Erythroblast (primary cell): ENCODE measurements around the gene IRAK4.

ENCODE experiments used
- DNase-seq, 2 experiments: peaks; one replicate each; lab custom pipeline; 2025; lab: John Stamatoyannopoulos, UW
- GATA1 ChIP-seq: IDR thresholded peaks from 2 replicates; pipeline ENCODE4 v1.6.1; 2011; ENCODE audit warnings: low read depth, mild to moderate bottlenecking, control low read depth, low read length, moderate library complexity
- POLR2A ChIP-seq: IDR thresholded peaks from 2 replicates; pipeline ENCODE4 v1.6.1; 2011; ENCODE audit warnings: mild to moderate bottlenecking, low read length

The IRAK4 gene

GRCh38 chr12:43805149-43805859, 46.6 kb downstream of the IRAK4 start:
- TF ChIP-seq POLR2A (no peak), GATA1 (no peak)
- peak; percentile 48 to 68 for DNase-seq

- TF ChIP-seq POLR2A (peak; percentile 90), GATA1 (no peak)
These were observed 47.3 kb downstream of the IRAK4 start, which contains the start of gene TWF1 for GRCh38 chr12:43805860-43806736. TSS of gene TWF1 (minus strand) at chr12:43806317. CDS start at chr12:43806245, 72 bp downstream.

GRCh38 chr12:43806737-43807072, 48.0 kb downstream of the IRAK4 start:
- TF ChIP-seq POLR2A = no peak
- no peak for TF ChIP-seq GATA1
- DNase-seq = no peak

More at GRCh38 chr12:43805860-43806736, 47.3 kb downstream of the IRAK4 start, which contains the start of gene TWF1:
- peak; percentile 87 to 93 for DNase-seq

GRCh38 chr12:43807386-43807785, 48.6 kb downstream of the IRAK4 start:
- no peak for TF ChIP-seq GATA1
- no peak for TF ChIP-seq POLR2A
- no peak for DNase-seq

GRCh38 chr12:43812057-43812456, 53.3 kb downstream of the IRAK4 start:
- TF ChIP-seq GATA1 (no peak), POLR2A (no peak)
- DNase-seq = no peak

DNA sequence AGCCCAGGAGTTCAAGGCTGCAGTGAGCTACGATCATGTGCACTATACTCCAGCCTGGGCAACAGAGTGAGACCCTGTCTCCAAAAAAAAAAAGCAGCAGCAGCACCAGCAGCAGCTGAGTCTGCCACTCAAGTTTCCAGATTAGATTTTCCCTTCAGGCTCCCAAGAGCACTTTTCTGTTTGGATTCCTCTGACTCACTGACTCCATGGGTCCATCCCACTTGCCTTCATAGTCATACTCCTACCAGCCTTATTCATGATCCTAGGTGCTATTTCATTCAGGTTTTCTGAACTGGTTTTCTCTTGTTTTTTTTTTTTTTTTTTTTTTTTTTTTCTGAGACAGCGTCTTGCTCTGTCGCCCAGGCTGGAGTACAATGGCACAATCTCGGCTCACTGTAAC, 54.2 kb downstream of the IRAK4 start:
- no peak for DNase-seq
- TF ChIP-seq GATA1 (no peak), POLR2A (no peak)

DNA sequence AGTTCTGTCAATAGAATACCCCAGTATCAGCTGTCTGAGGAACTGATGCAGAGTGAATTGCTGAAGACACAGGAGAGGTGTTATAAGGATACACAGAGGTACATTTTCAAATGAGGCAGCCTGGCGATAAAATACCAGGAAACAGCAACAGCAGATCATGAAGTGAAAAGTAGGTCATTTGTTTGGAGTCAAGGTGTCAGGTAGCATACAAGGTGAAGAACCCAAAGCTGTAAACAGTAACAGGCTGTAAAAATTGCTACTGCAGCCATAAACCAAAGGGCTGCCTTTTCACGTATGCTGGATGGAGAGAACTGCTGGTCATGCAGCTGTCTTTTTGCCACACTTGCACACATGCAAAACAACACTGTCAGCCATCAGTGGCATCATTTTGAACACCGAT, 56.7 kb downstream of the IRAK4 start:
- TF ChIP-seq POLR2A (no peak), GATA1 (no peak)

DNA sequence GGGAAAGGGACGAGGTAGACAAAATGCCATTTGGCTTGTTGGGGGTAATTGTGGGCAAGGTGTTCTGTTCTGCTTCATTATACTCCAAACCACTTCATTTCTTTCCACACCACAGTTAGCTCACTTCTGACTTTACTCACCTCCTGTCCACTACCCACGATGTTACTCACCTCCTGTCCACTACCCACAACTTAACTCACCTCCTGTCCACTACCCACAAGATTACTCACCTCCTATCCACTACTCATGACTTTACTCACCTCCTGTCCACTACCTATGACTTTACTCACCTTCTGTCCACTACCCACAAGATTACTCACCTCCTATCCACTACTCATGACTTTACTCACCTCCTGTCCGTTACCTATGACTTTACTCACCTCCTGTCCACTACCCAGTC, 57.4 kb downstream of the IRAK4 start:
- DNase-seq = no peak
- no peak for TF ChIP-seq GATA1
- TF ChIP-seq POLR2A = no peak

More for the DNA sequence above, 56.7 kb downstream of the IRAK4 start:
- no peak for DNase-seq

DNA sequence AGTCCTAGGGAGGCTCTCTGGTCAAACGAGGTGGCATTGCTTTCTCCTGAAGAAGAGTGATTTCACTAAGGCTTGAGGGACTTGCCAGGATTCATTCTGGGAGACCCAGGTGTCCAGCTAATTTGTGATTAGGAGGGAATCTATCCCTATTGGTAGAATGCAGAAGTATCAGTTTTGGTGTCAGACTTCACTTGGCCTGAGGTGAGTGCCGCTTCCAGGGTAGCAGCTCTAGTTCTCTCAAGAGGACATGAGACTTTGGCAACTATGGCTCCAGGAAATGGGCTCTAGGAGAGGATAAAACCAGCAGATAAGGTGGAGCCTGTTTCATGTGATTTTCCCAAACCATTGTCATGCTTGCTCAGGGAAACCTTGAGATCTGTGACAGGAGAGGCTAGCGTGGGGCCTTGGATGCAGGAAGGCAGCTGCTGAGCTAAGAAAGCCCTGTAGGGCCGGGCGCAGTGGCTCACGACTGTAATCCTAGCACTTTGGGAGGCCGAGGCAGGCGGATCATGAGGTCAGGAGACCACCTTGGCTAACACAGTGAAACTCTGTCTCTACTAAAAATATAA, 65.5 kb downstream of the IRAK4 start:
- TF ChIP-seq POLR2A (no peak), GATA1 (no peak)
- no peak for DNase-seq

- no peak for TF ChIP-seq GATA1
- TF ChIP-seq POLR2A = no peak
- DNase-seq = no peak
These were observed 67.9 kb downstream of the IRAK4 start for GRCh38 chr12:43826681-43827080.

GRCh38 chr12:43827093-43827492, 68.3 kb downstream of the IRAK4 start:
- TF ChIP-seq POLR2A (no peak), GATA1 (no peak)
- DNase-seq = no peak

DNA sequence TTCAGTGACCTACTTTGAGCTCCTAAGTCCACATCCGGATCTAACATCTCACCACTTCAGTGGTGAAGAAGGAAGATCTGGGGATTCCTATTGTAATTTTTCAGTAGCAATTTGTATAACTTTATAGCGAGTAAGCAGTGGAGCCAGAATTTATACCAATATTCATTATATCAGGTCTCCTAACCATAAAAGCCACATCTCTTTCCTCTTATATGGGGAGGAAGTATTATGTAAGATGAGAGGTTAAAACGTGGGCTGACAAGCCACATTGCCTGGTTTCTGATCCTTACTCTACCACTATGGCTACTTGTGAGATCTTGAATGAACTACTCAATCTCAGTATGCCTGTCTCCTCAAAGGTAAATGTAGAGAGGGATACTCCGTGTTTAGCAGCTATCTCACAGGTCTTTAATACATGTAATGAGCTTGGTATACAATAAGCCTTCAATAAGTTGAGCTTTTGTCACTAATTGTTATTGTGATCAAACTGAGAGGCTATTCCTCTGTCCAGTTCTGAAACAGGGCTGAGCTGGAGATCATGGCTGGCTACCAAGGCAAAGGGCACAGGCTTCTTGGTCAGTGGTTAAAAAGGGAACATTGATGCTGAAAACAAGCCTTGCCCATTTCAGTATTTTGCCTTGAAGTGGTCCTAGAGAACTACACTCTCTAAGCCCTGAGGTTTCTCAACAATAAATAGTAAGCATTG, 73.9 kb downstream of the IRAK4 start:
- TF ChIP-seq POLR2A = no peak
- no peak for TF ChIP-seq GATA1

GRCh38 chr12:43835264-43835655, 76.5 kb downstream of the IRAK4 start:
- DNase-seq = peak in 1 of 2 experiments; percentile 64
- no peak for TF ChIP-seq GATA1
- TF ChIP-seq POLR2A = no peak

More for the DNA sequence above, 73.9 kb downstream of the IRAK4 start:
- DNase-seq = no peak
